ENCODE measurements around the gene UCN.
"Not testable (repeated sequence)": the region's sequence is repeated elsewhere in the genome, so short reads cannot be mapped to it uniquely, and the experiment has no call there.

UCN gene, protein sequence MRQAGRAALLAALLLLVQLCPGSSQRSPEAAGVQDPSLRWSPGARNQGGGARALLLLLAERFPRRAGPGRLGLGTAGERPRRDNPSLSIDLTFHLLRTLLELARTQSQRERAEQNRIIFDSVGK

GRCh38 chr2:27308359-27308881 is at the start of gene UCN:
Gene UCN, minus strand, starts transcription at chr2:27308445. Its CDS starts 550 bp downstream, at chr2:27307895.
- TF ChIP-seq CTCF (conservative IDR thresholded peaks at IDR 0.05; ENCODE audit: low read depth, low read length), result no peak
- H3K4me3 ChIP-seq (ENCODE audit: low read length), result no peak within 1 kb of the TSS
- DNase-seq (ENCODE audit: low read depth), result no peak

DNA sequence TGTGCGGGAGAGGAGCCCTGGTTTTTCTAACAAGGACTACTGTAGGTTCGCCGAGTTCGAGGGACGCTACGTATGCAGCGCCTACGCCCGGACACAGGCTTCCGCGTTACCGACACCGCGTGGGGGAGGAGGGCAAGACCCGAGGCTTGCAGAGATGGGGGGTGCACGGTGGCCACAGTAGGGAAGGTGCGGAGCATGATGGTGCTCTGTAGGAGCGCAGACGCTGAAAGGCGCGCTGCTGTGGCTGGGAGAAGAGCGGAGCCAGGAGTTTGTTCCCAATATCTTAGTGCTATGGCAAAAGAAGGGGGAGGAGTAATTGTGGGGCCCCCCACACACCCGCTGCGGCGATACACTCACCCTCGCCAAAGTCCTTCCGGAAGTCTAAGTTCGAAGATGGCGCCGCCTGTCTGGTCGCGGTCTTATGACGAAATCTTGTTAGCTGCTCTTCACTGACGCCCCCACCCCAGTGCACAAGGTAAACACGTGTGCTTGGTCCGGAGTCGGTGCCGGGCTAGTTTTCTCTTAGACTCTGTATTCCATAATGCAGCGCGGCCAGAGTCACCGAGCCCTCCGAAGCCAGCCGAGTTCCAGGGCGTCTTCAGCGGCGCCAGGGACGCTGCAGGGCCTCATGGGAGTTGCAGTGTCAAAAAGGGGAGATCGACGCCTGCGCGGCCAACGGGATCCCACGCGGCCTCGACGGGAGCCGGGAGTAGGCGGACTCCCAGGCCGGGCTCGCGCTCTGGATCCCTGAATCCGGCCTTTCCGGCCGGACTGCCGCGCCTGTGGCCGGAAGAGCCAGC is 48.3 kb upstream of the UCN start, which contains the start of gene GTF3C2:
GTF3C2 (minus strand) TSS at position 383 of the 800 bp plus-strand sequence. CDS start 13,210 bp downstream, outside the sequence.
- DNase-seq (ENCODE audit: low read depth), result peak; percentile 95
- H3K4me3 ChIP-seq (ENCODE audit: low read length), result peak within 1 kb of the TSS; percentile 80
- TF ChIP-seq CTCF (conservative IDR thresholded peaks at IDR 0.05; ENCODE audit: low read depth, low read length), result no peak

- DNase-seq (ENCODE audit: low read depth), result no peak
- peak overlapping the region; percentile 80 for H3K4me3 ChIP-seq (ENCODE audit: low read length)
- no peak for TF ChIP-seq CTCF (conservative IDR thresholded peaks at IDR 0.05; ENCODE audit: low read depth, low read length)
These were observed 47.8 kb upstream of the UCN start for GRCh38 chr2:27356056-27356381.

- TF ChIP-seq CTCF (conservative IDR thresholded peaks at IDR 0.05; ENCODE audit: low read depth, low read length), result no peak
- no peak overlapping the region for H3K4me3 ChIP-seq (ENCODE audit: low read length)
- no peak for DNase-seq (ENCODE audit: low read depth)
These were observed 46.3 kb upstream of the UCN start for GRCh38 chr2:27354597-27354927.

DNA sequence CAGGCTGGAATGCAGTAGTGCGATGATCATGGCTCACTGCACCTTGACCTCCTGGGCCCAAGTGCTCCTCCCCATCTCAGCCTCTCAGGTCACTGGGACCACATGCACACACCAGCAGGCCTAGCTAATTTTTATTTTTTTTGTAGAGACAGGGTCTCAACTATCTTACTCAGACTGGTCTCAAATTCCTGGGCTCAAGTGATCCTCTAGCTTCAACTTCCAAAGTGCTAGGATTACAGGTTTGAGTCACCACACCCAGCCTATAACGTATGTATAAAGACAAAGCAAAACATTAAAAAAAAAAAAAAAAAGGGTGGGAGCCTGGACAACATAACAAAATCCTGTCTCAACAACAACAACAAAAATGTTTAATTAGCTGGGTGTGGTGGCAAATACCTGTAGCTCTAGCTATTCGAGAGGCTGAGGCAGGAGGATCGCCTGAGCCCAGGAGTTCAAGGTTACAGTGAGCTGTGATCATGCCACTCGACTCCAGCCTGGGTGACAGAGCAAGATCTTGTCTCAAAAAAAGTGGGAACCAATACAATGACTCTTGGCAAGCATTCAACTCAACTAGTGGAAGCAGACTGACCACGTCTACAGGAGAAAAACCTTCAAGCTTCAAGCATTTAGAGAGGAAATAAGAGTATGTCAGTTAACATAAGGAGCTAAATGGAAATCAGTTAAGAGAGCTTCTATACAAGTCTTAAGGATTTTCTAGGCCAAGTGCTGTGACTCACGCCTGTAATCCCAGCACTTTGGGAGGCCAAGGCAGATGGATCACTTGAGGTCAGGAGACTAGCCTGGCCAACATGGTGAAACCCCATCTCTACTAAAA is 45.7 kb upstream of the UCN start:
- no peak overlapping the region for H3K4me3 ChIP-seq (ENCODE audit: low read length)
- DNase-seq (ENCODE audit: low read depth), result no peak
- TF ChIP-seq CTCF (conservative IDR thresholded peaks at IDR 0.05; ENCODE audit: low read depth, low read length), result no peak

GRCh38 chr2:27353386-27353761 is 45.1 kb upstream of the UCN start:
- DNase-seq (ENCODE audit: low read depth); H3K4me3 ChIP-seq (ENCODE audit: low read length): not testable (repeated sequence)

GRCh38 chr2:27351802-27352598 is 43.8 kb upstream of the UCN start:
- TF ChIP-seq CTCF (conservative IDR thresholded peaks at IDR 0.05; ENCODE audit: low read depth, low read length), result no peak
- DNase-seq (ENCODE audit: low read depth), result no peak
- no peak overlapping the region for H3K4me3 ChIP-seq (ENCODE audit: low read length)
